ENCODE data around the gene GNB3.
"Not testable (repeated sequence)": the region's sequence is repeated elsewhere in the genome, so short reads cannot be mapped to it uniquely, and the experiment has no call there.

The GNB3 gene

DNA sequence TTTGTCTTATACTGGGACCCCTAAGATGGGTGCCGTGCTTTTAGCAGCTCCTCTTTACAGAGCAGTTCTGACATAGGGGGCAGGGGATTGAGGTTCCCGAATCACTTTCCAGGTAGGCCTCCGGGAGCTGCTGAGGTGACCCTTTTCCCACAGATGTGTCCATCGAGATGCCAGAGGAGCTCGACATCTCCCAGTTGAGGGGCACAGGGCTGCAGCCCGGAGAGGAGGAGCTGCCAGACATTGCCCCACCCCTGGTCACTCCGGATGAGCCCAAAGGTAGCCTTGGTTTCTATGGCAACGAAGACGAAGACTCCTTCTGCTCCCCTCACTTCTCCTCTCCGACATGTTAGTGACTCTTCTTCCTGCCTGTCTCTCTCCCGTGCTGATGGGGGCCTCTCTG is 22.3 kb downstream of the GNB3 start:
- no peak for DNase-seq (ENCODE audit: low read depth)
- H3K4me3 ChIP-seq (ENCODE audit: low read depth, low read length) = no peak overlapping the region
- no peak for TF ChIP-seq MAX (IDR thresholded peaks at IDR 0.05; ENCODE audit: low read depth, low read length)
- no peak for TF ChIP-seq MYC (IDR thresholded peaks at IDR 0.05; ENCODE audit: low read depth, low read length)
- TF ChIP-seq CTCF (IDR thresholded peaks at IDR 0.05; ENCODE audit: low read depth, low read length) = no peak
- no peak for TF ChIP-seq POLR2A (IDR thresholded peaks at IDR 0.05; ENCODE audit: extremely low read depth, insufficient read length)

DNA sequence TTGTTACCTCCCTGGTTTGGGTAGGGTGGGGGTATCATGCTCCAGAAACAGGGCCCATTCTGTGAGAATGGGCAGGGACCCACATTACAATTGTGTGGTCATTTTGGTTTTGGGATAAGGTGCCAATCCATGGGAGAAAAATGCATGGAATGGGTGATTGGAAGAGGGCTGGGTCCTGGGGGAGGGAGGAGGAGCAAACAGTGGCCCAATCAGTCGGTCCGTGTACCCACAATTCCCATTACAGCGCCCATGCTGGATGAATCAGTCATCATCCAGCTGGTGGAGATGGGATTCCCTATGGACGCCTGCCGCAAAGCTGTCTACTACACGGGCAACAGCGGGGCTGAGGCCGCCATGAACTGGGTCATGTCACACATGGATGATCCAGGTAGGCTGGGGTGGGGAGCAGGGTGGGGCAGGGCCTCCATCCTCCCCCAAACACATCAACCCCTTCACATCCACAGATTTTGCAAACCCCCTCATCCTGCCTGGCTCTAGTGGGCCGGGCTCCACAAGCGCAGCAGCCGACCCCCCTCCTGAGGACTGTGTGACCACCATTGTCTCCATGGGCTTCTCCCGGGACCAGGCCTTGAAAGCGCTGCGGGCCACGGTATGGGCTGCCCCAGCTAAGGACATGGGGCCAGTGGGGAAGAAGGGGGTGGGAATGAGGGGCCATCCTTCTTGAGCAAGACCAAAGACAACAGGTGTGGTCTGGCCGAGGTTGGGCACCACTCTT is 23.0 kb downstream of the GNB3 start:
- no peak for TF ChIP-seq POLR2A (IDR thresholded peaks at IDR 0.05; ENCODE audit: extremely low read depth, insufficient read length)
- H3K4me3 ChIP-seq (ENCODE audit: low read depth, low read length) = no peak overlapping the region
- no peak for DNase-seq (ENCODE audit: low read depth)

DNA sequence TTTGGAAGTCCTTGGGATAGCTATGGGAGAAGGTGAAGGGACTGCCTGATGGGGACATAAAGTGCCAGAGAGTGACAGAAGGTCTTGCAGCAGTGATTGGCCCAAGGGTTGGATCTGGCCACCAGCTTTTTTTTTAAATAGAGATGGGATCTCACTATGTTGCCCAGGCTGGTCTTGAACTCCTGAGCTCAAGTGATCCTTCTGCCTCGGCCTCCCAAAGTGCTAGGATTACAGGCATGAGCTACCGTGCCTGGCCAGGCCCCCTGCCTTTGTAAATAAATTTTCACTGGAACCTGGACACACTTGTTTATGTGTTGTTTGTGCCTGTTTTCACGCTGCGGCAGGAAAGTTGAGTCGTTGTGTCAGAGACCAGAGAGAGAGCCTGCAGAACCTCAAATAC is 24.6 kb downstream of the GNB3 start:
- H3K4me3 ChIP-seq (ENCODE audit: low read depth, low read length); DNase-seq (ENCODE audit: low read depth): not testable (repeated sequence)

DNA sequence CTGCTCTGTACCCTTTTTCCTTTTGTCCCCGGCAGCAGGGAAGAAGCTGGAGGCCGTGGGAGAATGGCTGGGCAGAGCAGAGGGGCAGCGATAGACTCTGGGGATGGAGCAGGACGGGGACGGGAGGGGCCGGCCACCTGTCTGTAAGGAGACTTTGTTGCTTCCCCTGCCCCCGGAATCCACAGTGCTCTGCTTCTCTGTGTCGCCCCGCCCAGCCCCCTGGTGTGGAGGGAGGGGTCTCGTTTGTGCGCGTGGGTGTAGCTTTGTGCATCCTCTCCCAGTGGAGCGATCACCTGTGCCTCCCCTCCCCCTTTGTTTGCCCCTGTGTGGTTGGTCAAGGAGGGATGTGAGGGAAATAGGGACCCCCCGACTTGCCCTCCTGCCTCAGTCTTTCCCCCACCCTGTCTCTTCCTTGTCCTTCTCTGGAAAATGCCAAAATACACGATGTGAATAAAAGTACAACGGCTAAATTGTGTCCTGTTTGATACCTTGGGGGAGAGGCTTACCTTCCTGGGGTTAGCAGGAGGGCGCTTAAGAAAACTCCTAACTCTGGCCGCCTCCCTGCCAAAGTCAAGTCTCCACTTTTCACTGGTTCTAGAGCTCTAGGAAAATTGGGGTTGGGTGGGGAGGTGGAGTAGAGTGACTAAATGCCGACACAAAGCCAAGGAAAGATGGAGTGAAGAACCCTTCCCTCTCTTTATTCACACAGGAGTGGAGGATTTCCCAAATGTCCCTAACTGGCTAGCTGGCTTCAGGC is 25.6 kb downstream of the GNB3 start:
- TF ChIP-seq MYC (IDR thresholded peaks at IDR 0.05; ENCODE audit: low read depth, low read length) = no peak
- TF ChIP-seq POLR2A (IDR thresholded peaks at IDR 0.05; ENCODE audit: extremely low read depth, insufficient read length) = no peak
- no peak for TF ChIP-seq MAX (IDR thresholded peaks at IDR 0.05; ENCODE audit: low read depth, low read length)
- TF ChIP-seq CTCF (IDR thresholded peaks at IDR 0.05; ENCODE audit: low read depth, low read length) = no peak
- peak overlapping the region; percentile 57 for H3K4me3 ChIP-seq (ENCODE audit: low read depth, low read length)
- no peak for DNase-seq (ENCODE audit: low read depth)

GRCh38 chr12:6866920-6867412 is 26.2 kb downstream of the GNB3 start:
- H3K4me3 ChIP-seq (ENCODE audit: low read depth, low read length) = peak overlapping the region; percentile 57
- no peak for DNase-seq (ENCODE audit: low read depth)
- no peak for TF ChIP-seq MYC (IDR thresholded peaks at IDR 0.05; ENCODE audit: low read depth, low read length)

DNA sequence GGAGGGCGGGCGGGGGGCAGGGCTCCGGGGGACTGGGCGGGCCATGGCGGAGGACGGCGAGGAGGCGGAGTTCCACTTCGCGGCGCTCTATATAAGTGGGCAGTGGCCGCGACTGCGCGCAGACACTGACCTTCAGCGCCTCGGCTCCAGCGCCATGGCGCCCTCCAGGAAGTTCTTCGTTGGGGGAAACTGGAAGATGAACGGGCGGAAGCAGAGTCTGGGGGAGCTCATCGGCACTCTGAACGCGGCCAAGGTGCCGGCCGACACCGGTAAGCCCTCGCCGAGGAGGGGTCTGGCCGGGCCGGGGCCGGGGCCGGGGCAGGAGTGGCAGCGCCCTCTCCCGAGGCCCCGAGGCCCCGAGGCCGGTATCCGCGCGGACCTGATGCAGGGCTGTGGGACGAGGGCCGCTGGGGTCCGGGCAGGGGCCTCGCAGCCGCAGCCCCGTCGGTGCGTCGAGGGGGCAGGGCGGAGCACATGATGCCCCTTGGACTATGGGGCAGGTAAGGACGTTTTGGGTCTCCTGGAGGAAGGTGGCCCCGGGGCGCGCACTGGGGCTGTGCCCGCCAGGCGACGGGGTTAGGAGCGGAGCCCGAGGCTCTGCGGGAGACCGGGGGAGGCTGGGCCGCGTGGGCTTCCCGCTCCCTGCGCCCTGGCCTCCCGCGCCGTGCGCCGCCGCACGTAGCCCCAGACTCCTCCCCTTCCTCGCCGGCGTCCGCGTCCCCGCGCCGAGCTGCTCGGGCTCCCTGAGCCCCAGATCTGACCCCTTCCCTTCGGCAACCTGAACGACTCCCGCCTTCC is 26.9 kb downstream of the GNB3 start, which contains the start of gene TPI1:
TPI1 (plus strand) TSS at position 119 of the 798 bp plus-strand sequence; CDS start at position 155, 36 bp downstream.
- TF ChIP-seq POLR2A (IDR thresholded peaks at IDR 0.05; ENCODE audit: extremely low read depth, insufficient read length) = peak; percentile 97
- TF ChIP-seq CTCF (IDR thresholded peaks at IDR 0.05; ENCODE audit: low read depth, low read length) = no peak
- TF ChIP-seq MAX (IDR thresholded peaks at IDR 0.05; ENCODE audit: low read depth, low read length) = 0 out of 2 replicates have a peak, but pooled peaks have one; percentile 2
- no peak; the same call in 1 of the 2 replicates for TF ChIP-seq MYC (IDR thresholded peaks at IDR 0.05; ENCODE audit: low read depth, low read length)
- DNase-seq (ENCODE audit: low read depth) = peak; percentile 84
- peak within 1 kb of the TSS; percentile 96 for H3K4me3 ChIP-seq (ENCODE audit: low read depth, low read length)
